Adrenal gland (tissue), 12 donors: ENCODE data around the gene CELF2. TPM values are rescaled to one million over a fixed set of nuclear protein-coding genes. Genes with fewer than 3 reads are reported as not detected.

Experiments
- DNase-seq, 7 donors: peaks; one replicate each; pipeline ENCODE4 v3.0.0-alpha.2; 2019 to 2020
- H3K27ac ChIP-seq, 5 donors: fragments of 200-600 bp; sonication (generic) in 4 of 5; 1 replicate in 3 of 5; 2 replicates in 2 of 5; pipeline versions ENCODE4 v1.5.1 to v1.8.0; 2016 to 2020; ENCODE audit warnings: mild to moderate bottlenecking in 1 of 5
- H3K27me3 ChIP-seq: fragments of 200-600 bp; 2 replicates; pipeline ENCODE4 v1.8.0; 2021
- H3K36me3 ChIP-seq, 2 donors: fragments of 200-600 bp; replicated peaks in 1 of 2; 1 replicate in 1 of 2; 2 replicates in 1 of 2; pipeline versions ENCODE4 v1.5.1 to v1.8.0; 2018 to 2022
- H3K4me1 ChIP-seq, 2 donors: fragments of 200-600 bp; replicated peaks in 1 of 2; 1 replicate in 1 of 2; 2 replicates in 1 of 2; pipeline versions ENCODE4 v1.5.1 to v1.8.0; 2018 to 2021
- H3K4me3 ChIP-seq, 4 donors: fragments of 200-600 bp; sonication (generic) in 3 of 4; one replicate each; pipeline ENCODE4 v1.5.1; 2016 to 2018
- H3K9me3 ChIP-seq, 3 donors: fragments of 200-600 bp; sonication (generic) in 1 of 3; replicated peaks in 1 of 3; 1 replicate in 2 of 3; 2 replicates in 1 of 3; pipeline versions ENCODE4 v1.5.1 to v1.8.0; 2016 to 2021
- POLR2A ChIP-seq, 2 donors: fragments of 450-650 bp; IDR thresholded peaks; one replicate each; pipeline ENCODE4 v1.6.1; 2017; ENCODE audit warnings: antibody characterized with exemption in 2 of 2, mild to moderate bottlenecking in 2 of 2, moderate library complexity in 1 of 2
- WGBS, 4 donors: extraction: QIAGEN DNeasy Blood & Tissue Kit in 2 of 4; methylation state at CpG; one replicate each; pipeline versions ENCODE4 v1.1.5 to v1.1.7; 2013 to 2017; 5-methylcytosine and 5-hydroxymethylcytosine counted together
- intact Hi-C, 2 donors: fragments of 100-400 bp; cut with DNase I; formaldehyde crosslinking; loops; one replicate each; pipeline versions ENCODE4 v1.14.1 to v1.15.0; 2022 to 2023
- polyA plus RNA-seq, 3 donors: library from polyadenylated mRNA; stranded (reverse); fragments of 200-250 nt in 2 of 3; fragments of 350-450 nt in 1 of 3; fragmentation: Illumina TruSeq in 1 of 3; extraction: RNeasy Lipid Tissue Mini Kit (QIAGEN cat#74804) in 1 of 3; gene quantifications; one replicate each; pipeline ENCODE4 v1.2.3, GENCODE V29; 2013 to 2014
- total RNA-seq, 9 donors: library from RNA; depleted of rRNA in 4 of 9; stranded (reverse); fragments of >200 nt in 4 of 9; fragments of 120-200 nt in 1 of 9; fragmentation: NEBNext Ultra II Directional in 1 of 9; extraction: Animal tissue kit (Norgen Biotek cat#: 25700) in 1 of 9; gene quantifications; one replicate each; pipeline versions ENCODE4 v1.1.0 to v1.2.4, GENCODE V29; 2013 to 2023
- TF ChIP-seq, protein P1 (sequence below), 6 experiments: fragments of 450-650 bp in 4 of 6; fragments of 200-600 bp in 2 of 6; sonication (generic) in 1 of 6; IDR thresholded peaks; 1 replicate in 5 of 6; 2 replicates in 1 of 6; pipeline versions ENCODE4 v1.5.1 to v1.8.0; 2016 to 2021; ENCODE audit warnings: antibody characterized with exemption in 6 of 6, mild to moderate bottlenecking in 2 of 6, moderate library complexity in 1 of 6
- donor health status: healthy with polysubstance abuse.
- donor health status: Bipolar disorder and iron deficiency.
- donor health status: DM: yes; HTN: yes; CAD: no.
- donor health status: DM: no; HTN: no; CAD: no.
- donor health status: DM: no; HTN: no; CAD: no.
- donor health status: DM: yes; HTN: yes; CAD: no.

CELF2 gene
- total and polyA plus RNA-seq, 12 donors, result 2.7 to 26.0 (median 10.3) TPM

DNA sequence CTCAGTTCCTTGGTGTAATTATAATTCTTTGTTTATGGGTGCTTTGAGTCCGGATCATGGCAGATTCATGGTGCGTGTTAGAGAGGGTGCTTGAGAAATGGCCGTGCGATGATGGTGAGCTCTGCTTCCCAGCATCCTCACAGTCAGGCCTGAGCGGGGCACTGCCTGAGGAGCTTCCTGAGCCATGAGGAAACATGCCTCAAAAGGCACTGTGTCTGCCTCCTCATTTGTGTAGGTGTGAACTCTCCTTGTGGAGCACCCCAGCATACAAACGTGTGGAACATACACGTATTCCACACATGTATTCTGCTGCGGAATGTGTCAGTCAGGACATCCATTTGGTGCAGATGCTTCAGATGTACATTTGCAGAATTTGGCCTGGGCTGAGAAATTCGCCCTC, 205.4 kb downstream of the CELF2 start:
- WGBS, 4 donors, result 80 to 90% (median 86%) methylated on average over 7 to 9 of the region's 9 CpGs
- Histone ChIP-seq H3K9me3 (no peaks in the 10 kb centered on the region), H3K4me3 (no peak overlapping the region), H3K4me1 (no peaks in the 10 kb centered on the region), H3K27ac (no peak overlapping the region), H3K36me3 (no peaks in the 10 kb centered on the region), H3K27me3 (no peaks in the 10 kb centered on the region)
- intact Hi-C loops, result no loop called here
- DNase-seq, result no peak
- no peak for TF ChIP-seq POLR2A (IDR thresholded peaks at IDR 0.05)
- TF ChIP-seq, protein P1, sequence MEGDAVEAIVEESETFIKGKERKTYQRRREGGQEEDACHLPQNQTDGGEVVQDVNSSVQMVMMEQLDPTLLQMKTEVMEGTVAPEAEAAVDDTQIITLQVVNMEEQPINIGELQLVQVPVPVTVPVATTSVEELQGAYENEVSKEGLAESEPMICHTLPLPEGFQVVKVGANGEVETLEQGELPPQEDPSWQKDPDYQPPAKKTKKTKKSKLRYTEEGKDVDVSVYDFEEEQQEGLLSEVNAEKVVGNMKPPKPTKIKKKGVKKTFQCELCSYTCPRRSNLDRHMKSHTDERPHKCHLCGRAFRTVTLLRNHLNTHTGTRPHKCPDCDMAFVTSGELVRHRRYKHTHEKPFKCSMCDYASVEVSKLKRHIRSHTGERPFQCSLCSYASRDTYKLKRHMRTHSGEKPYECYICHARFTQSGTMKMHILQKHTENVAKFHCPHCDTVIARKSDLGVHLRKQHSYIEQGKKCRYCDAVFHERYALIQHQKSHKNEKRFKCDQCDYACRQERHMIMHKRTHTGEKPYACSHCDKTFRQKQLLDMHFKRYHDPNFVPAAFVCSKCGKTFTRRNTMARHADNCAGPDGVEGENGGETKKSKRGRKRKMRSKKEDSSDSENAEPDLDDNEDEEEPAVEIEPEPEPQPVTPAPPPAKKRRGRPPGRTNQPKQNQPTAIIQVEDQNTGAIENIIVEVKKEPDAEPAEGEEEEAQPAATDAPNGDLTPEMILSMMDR (IDR thresholded peaks at IDR 0.05), result no peak

DNA sequence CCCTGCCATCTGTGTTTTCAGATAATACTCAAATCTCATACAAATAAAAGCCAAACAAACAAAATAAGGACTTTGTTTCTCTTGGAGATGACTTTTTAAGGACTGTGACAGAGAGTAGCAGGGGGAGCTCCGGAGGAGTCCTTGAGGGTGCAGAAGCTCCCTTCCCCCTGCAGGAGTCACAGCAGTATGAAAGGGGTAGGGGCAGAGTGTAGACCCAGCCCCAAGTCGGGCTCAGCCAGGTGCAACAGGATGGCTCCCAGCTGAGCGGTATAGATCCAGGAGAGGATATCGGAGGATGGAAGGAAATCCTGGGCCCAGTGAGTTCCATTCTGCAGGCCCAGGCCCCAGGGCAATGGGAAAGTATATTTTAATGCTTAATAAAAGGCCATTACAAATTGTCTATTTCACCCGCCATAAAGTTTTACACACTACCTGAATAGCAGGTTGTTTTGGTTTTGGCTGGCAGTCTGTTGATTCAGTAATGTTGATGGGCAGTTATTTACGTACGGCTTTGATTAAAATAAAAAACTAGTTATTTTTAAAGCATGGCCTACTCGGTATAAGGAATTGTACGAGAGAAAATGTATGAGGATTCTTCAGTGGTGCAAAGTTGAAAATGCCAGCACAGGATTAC, 206.0 kb downstream of the CELF2 start:
- H3K27ac ChIP-seq, result no peak overlapping the region
- H3K27me3 ChIP-seq, result no peaks in the 10 kb centered on the region
- TF ChIP-seq, protein P1 (IDR thresholded peaks at IDR 0.05), result no peak
- no peak for TF ChIP-seq POLR2A (IDR thresholded peaks at IDR 0.05)
- intact Hi-C loops, result no loop called here
- 86 to 93% (median 92%) methylated on average over 9 of the region's 9 CpGs for WGBS, 4 donors
- no peaks in the 10 kb centered on the region for H3K36me3 ChIP-seq
- DNase-seq, result no peak
- no peaks in the 10 kb centered on the region for H3K9me3 ChIP-seq
- H3K4me1 ChIP-seq, result no peaks in the 10 kb centered on the region
- no peak overlapping the region for H3K4me3 ChIP-seq

DNA sequence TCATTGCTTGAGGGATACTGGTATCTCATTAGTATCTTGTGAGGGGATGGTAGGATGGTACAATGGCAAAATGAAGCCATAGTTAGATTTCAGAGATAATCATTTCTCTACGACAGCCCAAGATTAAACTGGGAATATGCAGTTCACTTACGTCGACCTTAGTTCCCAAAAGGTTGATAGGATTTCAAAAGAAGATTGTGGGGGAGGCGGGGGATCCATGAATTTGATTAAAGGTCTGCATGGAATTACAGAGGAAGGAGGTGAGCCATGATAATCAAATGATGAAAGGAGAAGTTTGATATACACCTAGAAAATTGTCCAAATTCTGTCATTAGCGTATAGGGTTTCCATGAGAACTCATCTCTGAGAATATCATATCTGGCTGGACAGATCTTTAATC, 206.6 kb downstream of the CELF2 start:
- no peak for DNase-seq
- H3K9me3 ChIP-seq, result no peaks in the 10 kb centered on the region
- no peaks in the 10 kb centered on the region for H3K36me3 ChIP-seq
- H3K4me3 ChIP-seq, result no peak overlapping the region
- H3K27ac ChIP-seq, result no peak overlapping the region
- WGBS, 4 donors, result 90 to 93% (median 92%) methylated on average over 5 of the region's 5 CpGs
- H3K4me1 ChIP-seq, result no peaks in the 10 kb centered on the region
- TF ChIP-seq, protein P1 (IDR thresholded peaks at IDR 0.05), result no peak
- TF ChIP-seq POLR2A (IDR thresholded peaks at IDR 0.05), result no peak
- intact Hi-C loops, result no loop called here
- no peaks in the 10 kb centered on the region for H3K27me3 ChIP-seq

DNA sequence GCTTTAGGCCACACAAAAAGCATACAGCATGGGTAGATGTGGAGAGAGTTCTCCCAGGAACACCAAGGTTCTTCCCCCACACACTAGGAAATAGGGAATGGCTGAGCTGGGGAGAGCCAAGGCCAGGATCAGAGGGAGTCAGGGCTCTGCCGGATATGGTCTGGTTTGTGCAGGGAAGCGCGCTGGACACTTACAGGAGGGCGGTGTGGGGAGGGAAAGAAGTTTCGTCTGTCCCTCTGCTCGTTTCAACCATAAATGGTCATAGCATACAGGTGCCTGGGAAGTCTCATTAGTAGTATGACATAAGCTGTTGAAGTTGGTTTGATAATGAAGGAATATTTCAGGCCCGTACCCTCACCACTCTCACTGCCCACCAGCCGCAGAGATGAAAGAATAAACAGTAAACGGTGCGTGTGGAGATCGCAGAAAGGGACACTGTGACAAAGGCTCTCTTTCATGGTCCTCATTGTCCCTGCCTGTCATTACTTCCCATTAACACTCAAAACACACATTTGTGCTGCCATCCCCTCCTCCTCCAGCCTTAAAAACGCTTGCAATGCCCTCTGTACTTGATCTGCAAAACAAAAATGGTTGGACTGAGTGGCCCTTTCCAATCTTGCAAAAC, 207.2 kb downstream of the CELF2 start:
- no peaks in the 10 kb centered on the region for H3K36me3 ChIP-seq
- no peaks in the 10 kb centered on the region for H3K27me3 ChIP-seq
- no peak overlapping the region for H3K4me3 ChIP-seq
- DNase-seq, result no peak
- H3K4me1 ChIP-seq, result no peaks in the 10 kb centered on the region
- WGBS, 4 donors, result 75 to 81% (median 79%) methylated on average over 12 of the region's 12 CpGs
- TF ChIP-seq POLR2A (IDR thresholded peaks at IDR 0.05), result no peak
- TF ChIP-seq, protein P1 (IDR thresholded peaks at IDR 0.05), result no peak
- intact Hi-C loops, result no loop called here
- no peaks in the 10 kb centered on the region for H3K9me3 ChIP-seq
- no peak overlapping the region for H3K27ac ChIP-seq
